ENCODE results near the gene ITGB5. TPM values are rescaled to one million over a fixed set of nuclear protein-coding genes. Genes with fewer than 3 reads are reported as not detected.

Gene ITGB5
- total RNA-seq, 4 donors from 2014 or later, result 114 to 217 (median 193) TPM

DNA sequence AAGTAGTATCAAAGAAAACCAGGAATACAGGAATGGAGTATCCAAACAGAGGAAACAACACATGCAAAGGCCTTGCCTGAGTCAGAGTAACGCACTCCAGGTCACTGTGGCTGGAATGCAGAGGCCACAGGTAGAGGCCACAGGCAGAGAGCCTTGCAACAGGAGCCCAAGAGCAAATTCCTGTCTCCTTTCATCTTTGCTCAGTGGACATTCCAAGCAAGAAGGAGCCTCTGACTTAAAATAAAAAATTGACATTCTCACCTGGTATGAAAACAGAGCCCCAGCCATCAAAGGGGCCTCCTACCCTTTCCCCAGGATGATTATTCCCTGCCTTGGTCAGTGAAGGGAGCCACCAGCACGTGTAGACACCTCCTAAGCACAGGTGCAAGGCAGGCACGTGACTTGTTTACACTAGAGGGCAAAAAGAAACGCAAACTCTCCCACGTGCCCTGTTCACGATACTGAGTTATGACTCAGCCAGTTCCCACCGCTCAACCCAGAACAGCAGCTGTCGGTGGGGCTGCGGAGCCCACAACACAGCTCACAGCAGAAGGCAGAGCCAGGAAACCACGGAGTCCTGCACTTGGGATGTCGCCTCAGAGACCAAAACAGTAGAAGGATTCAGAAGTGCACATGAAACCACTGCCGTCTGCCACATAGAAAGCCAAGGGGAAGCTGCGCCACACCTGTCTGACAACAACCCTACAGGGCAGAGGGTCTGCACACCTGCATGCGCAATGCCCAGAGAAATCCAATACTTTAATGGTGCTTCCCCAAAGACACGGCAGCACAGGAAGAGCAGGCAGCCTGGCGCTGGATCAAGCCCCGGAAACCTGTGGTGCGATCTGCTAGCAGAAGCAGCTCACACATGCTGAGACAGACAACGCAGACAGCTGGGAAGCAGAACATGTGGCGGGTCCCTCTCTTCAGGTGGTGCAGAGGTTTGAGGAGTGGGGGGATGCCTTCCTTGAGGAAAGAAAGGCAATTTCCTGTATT, 52.1 kb downstream of the ITGB5 start:
- Histone ChIP-seq H3K4me1 (peaks cover 0 to 60% (median 29%) of the 10 kb centered on the region in 4 donors), H3K27ac (peak overlapping the region; percentile 20 to 68 (median 40)), H3K27me3 (no peaks in the 10 kb centered on the region), H3K9me3 (no peaks in the 10 kb centered on the region), H3K4me3 (no peak overlapping the region), H3K36me3 (peaks cover 0 to 11% (median 0%) of the 10 kb centered on the region in 3 donors)
- no peak for DNase-seq (ENCODE audit: low spot score in 2 of 2)
- 56 to 58% methylated on average over 19 of the region's 20 CpGs for WGBS, 2 donors
- TF ChIP-seq EP300 (IDR thresholded peaks at IDR 0.05), result peak in 1 of 2 donors; percentile 36
- TF ChIP-seq, protein P1, sequence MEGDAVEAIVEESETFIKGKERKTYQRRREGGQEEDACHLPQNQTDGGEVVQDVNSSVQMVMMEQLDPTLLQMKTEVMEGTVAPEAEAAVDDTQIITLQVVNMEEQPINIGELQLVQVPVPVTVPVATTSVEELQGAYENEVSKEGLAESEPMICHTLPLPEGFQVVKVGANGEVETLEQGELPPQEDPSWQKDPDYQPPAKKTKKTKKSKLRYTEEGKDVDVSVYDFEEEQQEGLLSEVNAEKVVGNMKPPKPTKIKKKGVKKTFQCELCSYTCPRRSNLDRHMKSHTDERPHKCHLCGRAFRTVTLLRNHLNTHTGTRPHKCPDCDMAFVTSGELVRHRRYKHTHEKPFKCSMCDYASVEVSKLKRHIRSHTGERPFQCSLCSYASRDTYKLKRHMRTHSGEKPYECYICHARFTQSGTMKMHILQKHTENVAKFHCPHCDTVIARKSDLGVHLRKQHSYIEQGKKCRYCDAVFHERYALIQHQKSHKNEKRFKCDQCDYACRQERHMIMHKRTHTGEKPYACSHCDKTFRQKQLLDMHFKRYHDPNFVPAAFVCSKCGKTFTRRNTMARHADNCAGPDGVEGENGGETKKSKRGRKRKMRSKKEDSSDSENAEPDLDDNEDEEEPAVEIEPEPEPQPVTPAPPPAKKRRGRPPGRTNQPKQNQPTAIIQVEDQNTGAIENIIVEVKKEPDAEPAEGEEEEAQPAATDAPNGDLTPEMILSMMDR (IDR thresholded peaks at IDR 0.05), result no peak

DNA sequence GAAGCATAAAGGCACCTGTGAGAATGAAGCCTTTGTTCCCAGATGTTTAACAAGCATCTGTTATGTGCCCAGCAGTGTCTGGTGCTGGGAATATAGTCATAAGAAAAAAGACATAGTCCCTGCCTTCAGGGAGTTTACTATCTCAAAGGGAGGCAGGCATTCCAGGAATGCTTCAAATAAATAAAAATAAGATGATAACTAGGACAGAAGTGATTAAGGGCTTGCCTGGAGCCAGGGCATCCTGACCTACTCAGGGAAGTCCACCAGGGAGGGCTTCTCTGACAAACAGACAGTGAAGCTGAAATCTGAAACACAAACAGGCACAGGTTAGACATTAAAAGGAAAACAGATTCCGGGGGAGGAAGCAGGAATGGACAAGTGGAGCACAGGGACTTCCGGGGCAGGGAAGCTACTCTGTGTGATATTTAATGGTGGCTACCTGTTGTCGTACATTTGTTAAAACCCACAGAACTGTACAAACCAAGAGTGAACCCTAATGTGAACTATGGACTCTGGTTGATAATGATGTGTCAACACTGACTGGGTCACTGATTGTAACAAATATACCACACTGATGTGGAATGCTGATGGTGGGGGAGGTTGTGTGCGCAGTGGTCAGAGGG, 53.3 kb downstream of the ITGB5 start:
- DNase-seq (ENCODE audit: low spot score in 2 of 2), result no peak
- H3K9me3 ChIP-seq, result no peaks in the 10 kb centered on the region
- H3K4me1 ChIP-seq, result peaks cover 0 to 69% (median 30%) of the 10 kb centered on the region in 4 donors
- TF ChIP-seq POLR2A (IDR thresholded peaks at IDR 0.05) (no peak), EP300 (IDR thresholded peaks at IDR 0.05) (no peak)
- TF ChIP-seq, protein P1 (IDR thresholded peaks at IDR 0.05), result no peak
- no peak overlapping the region for H3K4me3 ChIP-seq
- 88 to 89% methylated on average over 4 of the region's 4 CpGs for WGBS, 2 donors
- no peaks in the 10 kb centered on the region for H3K27me3 ChIP-seq
- peaks cover 0 to 8% (median 0%) of the 10 kb centered on the region in 3 donors for H3K36me3 ChIP-seq
- H3K27ac ChIP-seq, result peak overlapping the region in 3 of 4 donors; percentile 36 to 52 (median 50)

DNA sequence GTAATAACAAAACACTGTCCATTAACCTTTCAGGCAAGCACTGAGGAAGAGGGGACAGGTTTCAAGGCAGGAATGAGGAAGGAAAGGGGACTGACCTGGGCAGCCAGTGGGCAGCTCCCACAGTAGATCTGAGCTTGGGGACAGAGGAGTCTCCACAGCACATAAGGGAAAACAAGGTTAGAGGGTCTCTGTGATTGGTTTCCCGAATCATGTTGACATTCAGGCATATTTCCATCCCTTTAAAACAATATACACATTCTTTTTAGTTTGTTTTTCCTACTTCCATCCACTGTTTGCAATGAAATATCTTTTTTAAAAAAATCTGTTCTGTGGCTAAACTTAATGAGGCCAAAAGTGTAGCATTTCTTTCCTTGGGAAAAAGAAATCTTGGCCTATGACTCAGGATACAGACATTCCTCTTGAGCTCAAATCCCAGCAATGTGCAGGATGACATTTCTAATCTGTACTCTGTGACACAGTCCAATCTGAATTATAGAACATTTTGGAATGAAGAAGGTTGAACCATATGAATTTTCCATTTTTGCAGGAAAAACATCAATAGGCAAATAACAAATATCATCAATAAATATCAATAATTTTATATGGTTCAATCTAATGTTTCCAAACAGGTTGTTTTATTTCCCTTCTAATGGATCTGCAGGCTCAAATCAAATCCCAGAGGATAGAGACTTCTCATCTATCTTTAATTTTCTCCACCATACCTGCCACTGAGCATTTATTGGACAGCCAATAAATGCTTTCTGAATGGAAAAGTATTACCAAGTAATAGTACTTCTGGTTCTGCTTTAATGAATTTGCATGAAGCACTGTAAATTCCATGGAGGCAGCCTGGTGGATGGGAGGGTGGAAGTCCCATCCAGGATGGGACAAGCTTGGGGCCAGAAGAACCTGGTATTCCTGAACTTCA, 54.1 kb downstream of the ITGB5 start:
- Histone ChIP-seq H3K4me3 (no peak overlapping the region), H3K4me1 (peaks cover 0 to 64% (median 30%) of the 10 kb centered on the region in 4 donors), H3K9me3 (no peaks in the 10 kb centered on the region), H3K27me3 (no peaks in the 10 kb centered on the region), H3K27ac (peak overlapping the region in 3 of 4 donors; percentile 36 to 68 (median 63)), H3K36me3 (peaks cover 0 to 7% (median 0%) of the 10 kb centered on the region in 3 donors)
- 31 to 45% methylated on average over 1 of the region's 1 CpG for WGBS, 2 donors
- no peak for DNase-seq (ENCODE audit: low spot score in 2 of 2)
- TF ChIP-seq POLR2A (IDR thresholded peaks at IDR 0.05), result no peak
- TF ChIP-seq, protein P1 (IDR thresholded peaks at IDR 0.05), result no peak
- TF ChIP-seq EP300 (IDR thresholded peaks at IDR 0.05), result no peak

DNA sequence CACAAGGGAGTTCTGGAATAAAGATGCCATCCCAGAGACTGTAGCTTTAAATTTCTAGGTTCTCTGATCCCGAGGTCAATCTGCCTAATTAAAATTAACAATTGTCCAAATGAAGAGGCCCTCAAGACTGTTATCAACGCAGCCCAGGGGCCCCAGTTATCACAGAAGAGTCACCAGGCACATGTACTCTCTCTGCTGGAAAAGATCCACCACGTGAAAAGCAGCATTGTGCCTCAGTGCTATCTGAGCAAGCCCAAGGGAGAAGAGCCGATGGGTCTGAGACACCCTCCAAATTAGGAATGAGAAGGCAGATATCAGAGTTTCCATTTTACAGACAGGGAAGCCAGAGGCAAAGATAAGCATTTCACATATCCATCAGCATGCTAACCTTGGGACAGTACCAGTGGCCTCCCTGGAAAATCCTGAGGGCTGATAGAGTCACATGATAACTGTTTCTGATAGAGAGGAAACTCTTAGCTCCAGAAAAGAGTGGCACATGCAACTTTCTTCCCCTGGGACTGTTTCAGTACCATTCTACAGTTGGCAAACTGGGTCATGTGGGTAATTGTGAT, 55.5 kb downstream of the ITGB5 start:
- Histone ChIP-seq H3K4me3 (no peak overlapping the region), H3K27ac (peak overlapping the region in 2 of 4 donors; percentile 63 to 68), H3K27me3 (no peaks in the 10 kb centered on the region), H3K9me3 (no peaks in the 10 kb centered on the region), H3K36me3 (peaks cover 0 to 7% (median 0%) of the 10 kb centered on the region in 3 donors), H3K4me1 (peaks cover 0 to 61% (median 26%) of the 10 kb centered on the region in 4 donors)
- no peak for DNase-seq (ENCODE audit: low spot score in 2 of 2)
- WGBS, 2 donors, result 52 to 75% methylated on average over 4 of the region's 4 CpGs
- TF ChIP-seq EP300 (IDR thresholded peaks at IDR 0.05) (no peak), POLR2A (IDR thresholded peaks at IDR 0.05) (no peak)
- TF ChIP-seq, protein P1 (IDR thresholded peaks at IDR 0.05), result no peak
